GM18867 (cell line): ENCODE data around the gene DNAH3.
"Not testable (repeated sequence)": the region's sequence is repeated elsewhere in the genome, so short reads cannot be mapped to it uniquely, and the experiment has no call there.

Source experiments
- ATAC-seq: cut with Tn5 transposase; IDR thresholded peaks from one replicate; pipeline ENCODE4 v1.9.1; 2021; ENCODE audit warnings: mild to moderate bottlenecking, moderate library complexity; ENCODE audit not compliant: unreplicated experiment

Gene DNAH3

DNA sequence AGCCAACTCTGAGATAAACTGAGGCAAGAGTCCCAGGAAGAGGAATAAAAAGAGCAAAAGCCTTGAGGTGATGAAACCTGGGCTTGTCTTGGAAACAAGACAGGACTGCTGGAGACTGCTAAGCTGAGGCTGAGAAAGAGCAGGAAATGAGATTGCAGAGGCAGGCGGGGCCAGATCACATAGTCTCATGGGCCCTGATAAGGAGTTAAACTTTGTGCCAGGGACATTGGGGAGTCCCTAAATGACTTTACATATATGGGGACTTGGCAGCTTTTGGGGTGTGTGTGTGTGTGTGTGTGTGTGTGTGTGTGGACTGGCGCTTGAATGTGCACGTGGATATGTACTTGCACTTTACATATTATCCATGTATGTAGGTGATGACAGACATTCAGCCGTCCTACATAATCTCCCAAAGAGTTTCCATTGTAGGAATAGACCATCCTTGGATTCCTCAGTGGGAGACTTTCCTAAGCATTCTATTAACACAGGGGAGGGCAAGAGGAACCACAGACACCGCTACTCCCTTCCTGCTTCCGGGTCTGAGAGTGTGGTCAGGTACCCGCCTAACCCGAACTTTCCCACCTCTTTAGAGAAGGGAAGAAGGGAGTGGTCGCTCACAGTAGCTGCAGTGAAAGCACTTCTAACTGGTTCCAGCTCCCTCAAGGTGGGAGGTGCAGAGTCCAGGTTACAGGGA, 127.0 kb downstream of the DNAH3 start:
- no peak for ATAC-seq

DNA sequence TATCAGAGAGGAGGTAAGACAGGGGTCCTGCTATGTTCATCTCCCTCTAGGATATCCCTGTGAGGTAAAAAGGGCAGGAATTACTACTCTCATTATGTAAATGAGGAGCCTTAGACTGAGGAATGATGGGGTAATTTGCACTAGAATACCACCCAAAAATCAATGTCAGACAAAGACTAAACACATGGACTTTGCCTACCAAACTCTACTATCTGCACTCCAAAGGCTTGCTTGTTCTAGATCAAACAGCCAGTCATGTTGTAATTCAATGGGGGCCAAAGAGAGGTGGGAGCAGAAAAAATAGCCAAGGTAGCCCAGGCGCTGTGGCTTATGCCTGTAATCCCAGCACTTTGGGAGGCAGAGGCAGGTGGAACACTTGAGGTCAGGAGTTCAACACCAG, 129.3 kb downstream of the DNAH3 start:
- no peak for ATAC-seq

DNA sequence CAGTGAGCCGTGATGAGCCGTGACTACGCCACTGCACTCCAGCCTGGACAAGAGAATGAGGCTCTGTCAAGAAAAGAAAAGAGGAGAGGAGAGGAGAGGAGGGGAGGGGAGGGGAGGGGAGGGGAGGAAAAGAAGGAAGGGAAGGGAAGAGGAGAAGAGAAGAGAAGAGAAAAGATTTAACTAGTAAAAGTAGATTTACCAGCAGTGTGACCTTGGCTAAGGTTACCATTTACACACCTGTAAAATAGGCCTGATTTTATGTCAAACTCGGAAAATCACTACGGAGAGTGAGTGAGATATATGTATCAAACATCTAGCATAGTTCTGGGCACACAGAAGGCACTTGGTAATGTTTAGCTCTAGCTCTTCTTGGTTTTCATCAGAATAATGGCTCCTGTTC, 140.8 kb downstream of the DNAH3 start:
- no peak for ATAC-seq

DNA sequence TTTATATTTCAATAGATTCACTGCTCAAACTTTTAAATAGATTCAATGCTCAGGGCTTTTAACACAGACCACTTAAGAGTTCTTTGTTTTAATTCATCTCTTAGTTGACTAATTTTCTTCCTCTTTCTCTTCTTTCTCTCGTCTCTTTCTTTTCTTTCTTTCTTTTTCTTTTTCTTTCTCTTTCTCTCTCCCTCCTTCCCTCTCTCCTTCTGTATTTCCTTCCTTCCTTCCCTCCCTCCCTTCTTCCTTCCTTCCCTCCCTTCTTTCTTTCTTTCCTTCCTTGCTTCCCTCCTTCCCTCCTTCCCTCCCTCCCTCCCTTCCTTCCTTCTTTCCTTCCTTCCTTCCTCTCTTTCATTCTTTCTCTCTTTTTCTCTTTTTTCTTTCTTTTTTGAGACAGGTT, 145.6 kb downstream of the DNAH3 start:
- no peak for ATAC-seq

DNA sequence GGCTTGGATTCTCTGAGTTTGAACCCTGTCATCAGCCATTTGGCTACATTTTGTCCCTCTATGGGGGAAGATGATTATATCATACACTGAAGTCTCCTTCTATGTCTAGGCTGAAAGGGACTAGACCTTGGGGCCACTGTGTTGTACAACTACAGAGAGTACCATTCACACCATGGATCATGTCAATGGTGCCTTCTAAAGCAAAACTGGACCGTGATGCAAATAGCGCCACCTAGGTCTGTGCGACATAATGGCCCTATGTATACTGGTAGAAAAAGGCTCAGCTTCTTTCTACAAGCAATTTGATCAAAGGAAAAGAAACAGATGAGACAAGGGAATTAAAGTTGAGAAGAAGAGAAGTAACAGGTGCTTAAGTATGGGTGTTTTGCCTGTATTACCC, 149.4 kb downstream of the DNAH3 start:
- ATAC-seq: no peak

DNA sequence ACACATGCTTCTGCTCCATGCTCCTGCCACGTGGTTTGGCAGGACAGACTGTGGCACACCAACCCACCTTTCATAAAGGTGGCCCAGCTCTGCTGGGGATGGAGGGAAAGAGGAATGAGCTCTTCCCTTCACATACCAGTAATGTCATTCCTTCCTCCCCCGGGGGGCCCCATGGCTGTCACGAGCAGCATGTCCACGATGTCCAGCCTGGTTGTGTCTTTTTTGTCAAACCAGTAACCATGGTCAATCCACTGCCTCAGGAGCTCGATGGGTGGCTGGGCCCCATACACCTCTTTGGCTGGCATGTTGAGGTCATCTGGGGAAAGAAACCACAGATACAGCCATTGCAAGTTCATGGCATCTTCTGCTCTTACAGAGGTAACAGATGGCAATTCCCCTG, 153.5 kb downstream of the DNAH3 start:
- ATAC-seq: no peak

DNA sequence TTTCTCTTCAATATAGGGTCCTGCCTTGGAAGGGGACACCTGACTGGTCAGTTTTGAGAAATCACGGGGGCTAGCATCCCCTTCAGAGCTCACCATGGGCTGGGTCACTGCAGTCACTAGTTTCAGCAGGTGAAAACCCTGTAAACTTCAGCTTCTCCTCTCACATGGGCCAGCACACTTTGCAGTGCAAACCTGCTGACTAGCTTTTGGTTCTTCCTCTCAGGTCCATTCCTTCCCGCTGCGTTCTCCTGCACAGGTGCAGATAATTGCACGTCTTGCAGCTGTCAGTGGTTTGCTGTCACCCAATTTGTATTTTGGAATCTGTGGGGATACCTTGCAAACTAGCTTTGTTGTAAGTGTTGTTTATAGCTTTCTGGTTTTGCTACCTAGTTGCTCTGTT, 154.9 kb downstream of the DNAH3 start:
- ATAC-seq: no peak

DNA sequence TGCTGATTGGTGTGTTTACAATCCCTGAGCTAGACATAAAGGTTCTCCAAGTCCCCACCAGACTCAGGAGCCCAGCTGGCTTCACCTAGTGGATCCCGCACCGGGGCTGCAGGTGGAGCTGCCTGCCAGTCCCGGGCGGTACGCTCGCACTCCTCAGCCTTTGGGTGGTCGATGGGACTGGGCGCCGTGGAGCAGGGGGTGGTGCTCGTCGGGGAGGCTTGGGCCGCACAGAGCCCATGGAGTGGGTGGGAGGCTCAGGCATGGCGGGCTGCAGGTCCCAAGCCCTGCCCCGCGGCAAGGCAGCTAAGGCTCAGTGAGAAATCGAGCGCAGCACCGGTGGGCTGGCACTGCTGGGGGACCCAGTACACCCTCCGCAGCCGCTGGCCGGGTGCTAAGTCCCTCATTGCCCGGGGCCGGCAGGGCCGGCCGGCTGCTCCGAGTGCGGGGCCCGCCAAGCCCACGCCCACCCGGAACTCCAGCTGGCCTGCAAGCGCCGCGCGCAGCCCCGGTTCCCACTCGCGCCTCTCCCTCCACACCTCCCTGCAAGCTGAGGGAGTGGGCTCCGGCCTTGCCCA, 161.1 kb downstream of the DNAH3 start:
- ATAC-seq: not testable (repeated sequence)

DNA sequence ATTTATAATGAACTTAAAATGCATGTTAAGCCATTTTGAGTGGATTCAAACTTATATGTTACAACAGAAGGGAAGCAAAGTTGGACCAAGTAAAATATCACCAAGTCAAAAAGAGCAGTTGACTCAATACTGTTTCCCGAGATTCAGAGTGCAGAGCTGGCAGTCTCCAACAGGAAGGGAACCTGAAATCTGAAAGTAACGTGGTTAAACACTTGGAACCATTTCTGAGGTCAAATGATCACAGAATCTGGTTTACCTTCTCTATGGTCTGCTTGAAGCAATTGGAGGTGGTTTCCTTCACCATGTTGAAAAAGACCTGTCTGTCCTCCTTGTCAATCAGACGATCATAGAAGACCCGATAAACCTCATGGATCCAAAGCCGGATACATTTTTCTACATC, 163.6 kb downstream of the DNAH3 start:
- no peak for ATAC-seq

DNA sequence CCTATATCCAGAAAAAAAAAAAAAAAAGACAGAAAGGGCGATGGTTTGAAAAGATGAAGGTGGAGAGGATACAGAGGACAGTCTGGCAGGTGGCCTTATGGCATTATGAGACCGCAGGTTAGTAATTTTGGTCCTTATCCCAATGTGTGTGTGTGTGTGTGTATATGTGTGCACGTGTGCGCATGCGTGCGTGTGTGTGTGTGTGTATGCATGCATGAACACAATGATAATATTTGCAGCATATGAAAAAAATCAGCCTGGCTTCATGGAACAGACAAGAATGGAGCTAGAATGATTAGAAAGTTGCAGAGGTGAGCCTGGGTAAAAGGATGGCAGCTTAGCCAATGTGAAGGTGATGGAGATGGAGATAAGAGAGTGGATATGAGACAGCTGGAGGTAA, 166.6 kb downstream of the DNAH3 start:
- no peak for ATAC-seq

DNA sequence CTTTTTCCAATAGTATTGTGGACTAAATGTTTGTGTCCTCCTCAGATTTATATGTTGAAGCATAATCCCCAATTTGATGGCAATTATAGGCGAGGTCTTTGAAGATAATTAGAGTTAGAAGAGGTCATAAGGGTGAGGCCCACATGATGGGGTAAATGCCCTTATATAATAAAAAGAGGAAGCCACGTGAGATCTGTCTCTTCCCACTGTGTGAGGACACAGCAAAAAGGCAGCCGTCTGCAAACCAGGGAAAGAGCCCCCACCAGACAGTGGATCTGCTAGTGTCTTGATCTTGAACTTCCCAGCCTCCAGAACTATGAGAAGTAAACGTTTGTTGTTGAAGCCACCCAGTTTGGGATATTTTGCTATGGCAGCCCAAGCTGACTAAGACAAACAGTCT, 174.1 kb downstream of the DNAH3 start:
- ATAC-seq: no peak

DNA sequence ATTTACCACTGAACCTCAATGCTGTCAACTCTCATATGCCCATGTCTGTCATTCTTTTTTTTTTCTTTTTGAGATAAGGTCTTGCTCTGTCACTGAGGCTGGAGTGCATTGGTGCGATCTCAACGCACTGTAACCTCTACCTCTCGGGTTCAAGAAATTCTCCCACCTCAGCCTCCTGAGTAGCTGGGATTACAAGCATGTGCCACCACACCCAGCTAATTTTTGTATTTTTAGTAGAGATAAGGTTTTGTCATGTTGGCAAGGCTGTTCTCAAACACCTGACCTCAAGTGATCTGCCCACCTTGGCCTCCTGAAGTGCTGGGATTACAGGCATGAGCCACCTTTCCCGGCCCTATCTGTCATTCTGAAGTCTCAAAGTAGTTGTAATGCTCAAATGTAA, 177.4 kb downstream of the DNAH3 start:
- ATAC-seq: not testable (repeated sequence)

DNA sequence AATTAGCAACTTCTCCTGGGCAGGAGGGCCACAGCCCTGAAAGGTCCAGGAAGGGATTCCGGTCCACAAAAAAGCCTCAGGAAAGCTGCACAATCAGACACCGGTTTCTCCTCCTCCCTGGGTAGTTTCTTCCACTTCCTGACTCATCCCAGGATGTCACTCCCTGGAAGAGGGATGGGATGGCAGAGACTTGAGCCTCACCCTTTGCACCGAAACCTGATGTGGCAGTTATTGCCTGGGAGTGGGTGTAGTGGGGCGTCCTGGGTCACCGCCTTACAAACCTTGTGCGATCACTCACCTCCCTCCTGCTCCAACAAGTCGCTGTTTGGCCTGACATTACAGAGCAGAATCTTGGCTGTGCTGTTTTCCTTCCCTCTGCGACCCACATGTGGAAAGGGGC, 179.2 kb downstream of the DNAH3 start:
- ATAC-seq: no peak

DNA sequence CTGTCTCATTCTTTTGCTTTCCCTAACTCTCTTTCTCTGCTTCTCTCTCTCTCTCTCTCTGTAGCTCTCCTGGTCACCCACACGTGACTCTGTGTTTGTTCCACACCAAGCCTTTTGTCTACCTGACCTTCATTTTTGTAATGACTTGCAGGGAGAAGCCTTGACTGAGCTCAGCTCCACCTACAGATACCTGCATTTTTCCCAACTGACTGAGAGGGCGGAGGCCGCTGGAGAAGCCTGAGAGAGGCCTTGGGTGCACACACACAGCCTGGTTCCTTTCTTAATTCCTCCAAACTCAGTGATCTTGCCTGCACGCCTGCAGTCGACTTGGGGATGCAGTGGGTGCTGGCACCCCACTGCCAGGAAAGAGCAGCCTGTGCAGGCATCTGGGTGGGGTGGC, 181.3 kb downstream of the DNAH3 start:
- ATAC-seq: no peak

DNA sequence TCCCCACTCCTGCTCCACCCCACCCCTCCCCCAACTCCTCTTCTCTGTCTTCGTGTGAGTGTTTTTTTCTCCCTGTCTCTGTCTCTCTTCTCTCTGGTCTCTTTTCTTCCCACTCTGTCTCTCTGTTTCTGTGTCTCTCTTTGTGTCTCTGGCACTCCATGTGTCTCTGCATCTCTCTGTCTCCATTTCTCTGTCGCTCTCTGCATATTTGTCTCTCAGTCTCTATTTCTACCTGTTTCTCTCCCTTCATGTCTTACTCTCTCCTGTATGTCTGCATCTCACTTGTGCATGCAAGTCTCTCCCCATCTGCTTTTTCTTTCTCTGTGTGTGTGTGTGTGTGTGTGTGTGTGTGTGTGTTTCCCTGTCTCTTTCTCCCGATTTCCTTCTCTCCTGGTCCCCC, 181.9 kb downstream of the DNAH3 start:
- ATAC-seq: no peak

DNA sequence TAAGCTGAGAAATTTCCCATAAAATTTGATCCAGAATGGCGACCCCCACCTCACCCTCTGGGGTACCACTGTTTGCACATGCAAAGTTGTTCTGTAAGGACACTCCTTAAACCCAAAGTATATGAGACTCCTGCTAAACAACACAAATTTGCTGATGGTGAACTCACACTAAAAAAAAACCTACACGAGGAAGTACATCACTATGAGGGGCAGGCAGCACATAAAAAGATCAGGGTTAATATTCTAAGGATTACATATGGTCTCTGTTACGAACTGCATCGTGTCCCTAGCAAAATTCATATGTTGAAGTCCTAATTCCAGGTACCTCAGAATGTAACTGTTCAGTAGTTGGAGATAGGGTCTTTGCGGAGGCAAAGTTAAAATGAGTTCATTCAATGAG, 189.7 kb downstream of the DNAH3 start:
- no peak for ATAC-seq

DNA sequence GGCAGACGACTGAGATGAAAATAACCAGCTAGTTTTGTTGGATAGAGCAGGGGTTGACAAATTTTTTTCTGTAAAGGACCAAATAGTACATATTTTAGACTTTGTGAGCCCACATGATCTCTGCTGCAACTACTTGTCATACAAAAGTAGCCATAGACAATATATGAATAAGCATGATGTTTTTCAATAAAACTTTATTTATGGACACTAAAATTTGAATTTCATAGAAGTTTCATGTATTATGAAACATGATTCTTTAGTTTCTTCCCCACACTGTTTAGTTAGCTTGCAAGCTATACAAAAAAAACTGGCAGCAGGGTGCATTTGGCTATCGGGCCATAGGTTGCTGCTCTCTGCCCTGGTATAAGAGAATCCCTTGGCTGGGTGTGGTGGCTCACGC, 193.5 kb downstream of the DNAH3 start:
- no peak for ATAC-seq

DNA sequence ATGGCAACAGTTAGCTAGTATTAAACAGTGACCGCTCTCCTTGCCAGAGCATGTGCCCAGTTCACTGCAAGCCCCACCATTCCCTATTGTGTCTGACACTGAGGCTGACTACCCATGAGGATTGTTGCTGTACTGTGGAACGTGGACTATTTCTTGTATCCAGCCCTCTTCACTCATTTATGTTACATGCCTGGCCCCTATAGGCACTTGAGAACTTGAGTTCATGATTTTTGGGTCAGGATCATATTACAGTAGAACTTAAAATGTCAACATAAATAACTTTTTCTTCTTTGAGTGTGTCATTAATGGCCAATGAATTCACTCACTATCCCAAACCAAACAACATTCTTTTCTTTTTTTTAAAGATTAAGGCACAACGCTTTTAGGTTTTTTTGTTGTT, 194.3 kb downstream of the DNAH3 start:
- no peak for ATAC-seq

DNA sequence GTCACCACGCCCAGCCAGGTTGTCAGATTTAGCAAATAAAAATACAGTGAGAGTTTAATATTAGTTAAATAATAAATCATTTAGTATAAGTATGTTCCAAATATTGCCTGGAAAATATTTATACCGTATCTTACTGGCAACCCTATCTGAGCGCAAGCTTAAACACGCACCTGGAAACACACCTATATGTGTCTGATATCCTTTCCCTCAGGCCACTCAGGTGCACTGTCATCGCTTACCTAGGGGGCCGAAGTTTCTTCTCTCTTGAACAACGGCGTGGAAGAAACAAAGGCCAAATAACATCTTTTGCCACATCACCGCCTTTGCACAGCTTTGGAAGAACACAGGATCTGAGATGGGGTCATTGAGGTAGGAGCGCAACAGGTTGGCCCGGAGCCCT, 196.1 kb downstream of the DNAH3 start:
- no peak for ATAC-seq

DNA sequence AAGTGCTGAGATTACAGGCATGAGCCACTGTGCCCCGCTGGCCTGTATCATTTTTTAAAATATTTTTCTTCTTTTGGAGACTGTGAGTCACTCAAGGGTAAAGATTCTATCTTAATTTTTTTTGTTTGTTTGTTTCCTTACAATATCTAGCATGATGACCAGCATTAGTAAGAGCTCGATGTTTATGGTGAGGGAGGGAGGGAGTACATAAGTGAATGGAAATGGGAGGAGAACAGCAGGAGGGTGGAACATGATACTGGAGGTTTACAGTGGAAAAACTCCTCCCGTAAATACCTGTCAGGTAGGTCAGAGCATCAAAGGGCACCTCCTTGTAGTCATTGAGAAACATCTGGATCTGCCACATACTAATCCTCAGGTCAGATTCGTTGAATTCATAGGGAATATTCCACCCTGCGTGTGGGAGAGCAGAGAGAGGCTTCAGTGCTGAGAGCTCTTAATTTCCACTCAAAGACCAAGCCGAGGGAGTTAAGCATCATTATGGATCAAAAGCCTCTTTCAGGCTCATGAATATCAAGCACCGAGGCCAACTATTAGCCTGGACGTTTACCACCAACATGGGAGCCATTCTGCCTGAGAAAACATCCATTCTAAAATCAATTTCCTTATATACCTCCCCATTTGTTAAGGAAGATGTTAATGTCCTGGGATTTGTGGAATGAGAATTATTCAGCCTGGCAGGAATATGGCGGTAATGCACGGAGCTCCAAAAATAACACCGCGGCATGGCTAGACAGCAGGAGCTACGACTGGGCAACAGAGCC, 198.3 kb downstream of the DNAH3 start:
- no peak for ATAC-seq

DNA sequence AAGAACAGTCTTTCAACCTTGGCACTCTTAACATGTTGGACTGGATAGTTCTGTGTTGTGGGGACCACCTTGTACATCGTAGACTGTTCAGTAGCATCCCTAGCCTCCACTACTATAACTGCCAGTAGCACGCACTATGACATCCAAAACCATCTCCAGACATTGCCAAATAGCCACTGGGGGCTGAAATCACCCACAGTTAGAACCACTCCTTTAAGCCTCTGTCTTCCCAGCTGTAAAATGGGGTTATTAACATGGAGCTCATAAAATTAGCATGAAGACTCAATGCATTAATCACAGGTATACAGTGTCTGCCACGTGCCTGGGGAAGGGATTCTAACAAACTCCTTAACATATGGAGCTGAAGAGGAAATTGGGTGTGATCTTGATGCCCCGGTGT, 200.4 kb downstream of the DNAH3 start:
- ATAC-seq: no peak

DNA sequence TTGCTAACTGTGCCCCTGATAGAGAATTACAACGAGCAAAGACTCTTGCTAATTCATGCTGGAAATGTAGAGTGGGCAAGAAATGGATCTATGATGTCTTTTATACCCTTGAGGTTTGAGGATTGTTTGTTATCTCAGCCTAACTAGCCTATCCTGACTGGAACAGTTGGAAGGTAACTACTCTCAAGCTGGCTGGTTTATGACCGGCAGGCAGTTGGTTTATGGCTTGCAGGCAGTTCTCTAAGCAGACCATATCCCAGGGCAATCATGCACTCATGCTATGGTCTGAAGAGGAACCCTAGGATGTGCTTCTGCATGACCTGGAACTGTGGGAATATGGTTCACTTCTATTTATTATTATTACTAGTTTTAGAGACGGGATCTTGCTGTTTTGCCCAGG, 201.0 kb downstream of the DNAH3 start:
- no peak for ATAC-seq
